ENCODE data around the gene TLL1. TPM values are rescaled to one million over a fixed set of nuclear protein-coding genes. Genes with fewer than 3 reads are reported as not detected.

Gene TLL1
- total RNA-seq, 2 experiments from 2014 or later = not detected

GRCh38 chr4:165927815-165928214, 54.8 kb downstream of the TLL1 start:
- Mint-ChIP-seq H3K9me3 (no peaks in the 10 kb centered on the region), H3K27me3 (no peaks in the 10 kb centered on the region), H3K4me3 (no peak overlapping the region), H3K36me3 (no peaks in the 10 kb centered on the region), H3K27ac (no peak overlapping the region), H3K4me1 (no peaks in the 10 kb centered on the region)
- DNase-seq = no peak

DNA sequence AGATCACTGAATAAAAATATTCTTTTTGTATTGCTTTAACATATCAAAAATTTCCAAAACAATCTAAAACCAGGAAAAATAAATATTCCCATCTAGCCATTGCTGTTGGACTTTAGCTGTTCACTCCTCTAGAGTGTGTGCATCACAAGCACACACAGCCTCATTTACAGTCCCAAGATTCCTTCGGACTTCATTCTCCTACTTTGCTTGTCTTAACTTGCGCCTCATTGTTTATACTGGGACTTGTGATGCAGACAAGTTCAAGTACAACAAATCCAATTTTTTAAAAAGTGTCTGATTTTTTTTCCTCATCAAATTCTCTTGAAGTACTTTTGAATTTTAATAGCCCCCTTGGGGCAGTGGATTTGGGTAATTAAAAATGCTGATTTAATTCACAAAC, 55.6 kb downstream of the TLL1 start:
- H3K4me1 Mint-ChIP-seq = no peaks in the 10 kb centered on the region
- no peak for DNase-seq
- H3K27me3 Mint-ChIP-seq = no peaks in the 10 kb centered on the region
- H3K27ac Mint-ChIP-seq = no peak overlapping the region
- no peak overlapping the region for H3K4me3 Mint-ChIP-seq
- H3K9me3 Mint-ChIP-seq = no peaks in the 10 kb centered on the region
- no peaks in the 10 kb centered on the region for H3K36me3 Mint-ChIP-seq

- Mint-ChIP-seq H3K4me1 (no peaks in the 10 kb centered on the region), H3K4me3 (no peak overlapping the region), H3K9me3 (no peaks in the 10 kb centered on the region), H3K27me3 (no peaks in the 10 kb centered on the region), H3K36me3 (no peaks in the 10 kb centered on the region), H3K27ac (no peak overlapping the region)
- no peak for DNase-seq
Observed at GRCh38 chr4:165929662-165930061, 56.6 kb downstream of the TLL1 start.

- H3K4me3 Mint-ChIP-seq = no peak overlapping the region
- no peaks in the 10 kb centered on the region for H3K4me1 Mint-ChIP-seq
- H3K9me3 Mint-ChIP-seq = no peaks in the 10 kb centered on the region
- DNase-seq = no peak
- H3K36me3 Mint-ChIP-seq = no peaks in the 10 kb centered on the region
- H3K27ac Mint-ChIP-seq = no peak overlapping the region
- H3K27me3 Mint-ChIP-seq = no peaks in the 10 kb centered on the region
Observed at GRCh38 chr4:165931741-165932140, 58.7 kb downstream of the TLL1 start.

- Mint-ChIP-seq H3K4me1 (no peaks in the 10 kb centered on the region), H3K27me3 (no peaks in the 10 kb centered on the region), H3K4me3 (no peak overlapping the region), H3K36me3 (no peaks in the 10 kb centered on the region), H3K27ac (no peak overlapping the region), H3K9me3 (peaks cover 2% of the 10 kb centered on the region)
- no peak for DNase-seq
Observed at GRCh38 chr4:165944900-165945299, 71.9 kb downstream of the TLL1 start.

GRCh38 chr4:165945991-165946390, 73.0 kb downstream of the TLL1 start:
- Mint-ChIP-seq H3K27me3 (no peaks in the 10 kb centered on the region), H3K4me3 (no peak overlapping the region), H3K4me1 (no peaks in the 10 kb centered on the region), H3K36me3 (no peaks in the 10 kb centered on the region), H3K9me3 (peaks cover 2% of the 10 kb centered on the region), H3K27ac (no peak overlapping the region)
- no peak for DNase-seq

DNA sequence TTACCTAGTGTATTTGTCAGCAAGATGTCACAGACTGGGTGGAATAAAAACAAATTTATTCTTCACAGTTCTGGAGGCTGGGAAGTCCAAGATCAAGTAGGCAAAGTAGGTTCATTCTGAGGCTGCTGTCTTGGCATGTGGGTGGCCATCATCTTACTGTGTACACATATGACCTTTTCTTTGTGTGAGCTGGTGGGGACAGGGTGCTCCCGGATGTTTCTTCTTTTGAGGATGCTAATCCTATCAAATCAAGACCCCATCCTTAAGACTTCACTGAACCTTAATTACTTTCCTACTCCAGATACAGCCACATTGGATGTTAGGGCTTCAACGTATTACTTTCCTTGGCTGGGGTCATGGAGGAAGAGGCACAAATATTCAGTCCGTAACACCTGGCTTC, 74.0 kb downstream of the TLL1 start:
- no peaks in the 10 kb centered on the region for H3K4me1 Mint-ChIP-seq
- no peak overlapping the region for H3K4me3 Mint-ChIP-seq
- no peaks in the 10 kb centered on the region for H3K27me3 Mint-ChIP-seq
- no peak for DNase-seq
- H3K36me3 Mint-ChIP-seq = no peaks in the 10 kb centered on the region
- H3K9me3 Mint-ChIP-seq = peaks cover 2% of the 10 kb centered on the region
- H3K27ac Mint-ChIP-seq = no peak overlapping the region

DNA sequence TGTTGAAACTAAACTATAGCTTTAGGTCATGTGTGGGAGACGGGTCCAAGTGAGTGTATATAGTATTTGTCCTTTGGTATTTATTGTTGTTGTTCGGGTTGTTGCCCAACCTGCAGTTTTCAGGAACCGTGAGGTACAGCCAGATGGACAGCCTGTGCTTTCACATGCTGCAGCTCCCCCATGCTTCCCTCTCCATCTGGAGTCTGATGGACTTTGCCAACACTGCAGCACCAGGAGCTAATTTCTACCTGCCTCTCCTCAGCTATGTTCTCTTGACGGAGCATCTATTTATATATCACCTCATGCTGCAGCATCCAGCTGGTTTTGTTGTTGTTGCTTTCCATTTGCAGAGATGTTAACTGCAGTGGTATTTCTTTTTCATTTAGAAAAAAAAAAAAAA, 80.1 kb downstream of the TLL1 start:
- Mint-ChIP-seq H3K9me3 (peaks cover 13% of the 10 kb centered on the region), H3K4me3 (no peak overlapping the region), H3K27ac (no peak overlapping the region), H3K36me3 (no peaks in the 10 kb centered on the region), H3K27me3 (no peaks in the 10 kb centered on the region), H3K4me1 (no peaks in the 10 kb centered on the region)
- DNase-seq = no peak

DNA sequence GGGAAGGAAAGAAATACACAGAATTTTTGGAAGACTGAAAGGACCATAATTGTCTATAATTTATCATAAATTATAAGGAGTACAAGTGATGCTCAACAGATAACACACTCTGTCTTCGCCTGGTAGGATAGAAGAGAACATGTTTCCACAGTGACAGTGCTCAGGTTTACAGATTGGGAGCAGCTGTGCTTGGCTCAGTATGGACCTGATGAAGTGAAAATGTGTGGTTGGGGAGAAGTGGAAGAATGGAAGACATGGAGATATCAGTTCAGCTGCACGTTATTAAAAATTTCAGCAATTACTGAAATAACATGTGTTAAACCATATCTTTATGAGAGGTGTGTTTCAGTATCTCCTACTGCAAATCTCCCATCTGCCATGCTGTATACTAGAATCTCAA, 90.6 kb downstream of the TLL1 start:
- H3K4me1 Mint-ChIP-seq = no peaks in the 10 kb centered on the region
- peaks cover 13% of the 10 kb centered on the region for H3K9me3 Mint-ChIP-seq
- H3K27me3 Mint-ChIP-seq = no peaks in the 10 kb centered on the region
- H3K27ac Mint-ChIP-seq = no peak overlapping the region
- no peaks in the 10 kb centered on the region for H3K36me3 Mint-ChIP-seq
- no peak overlapping the region for H3K4me3 Mint-ChIP-seq
- no peak for DNase-seq

DNA sequence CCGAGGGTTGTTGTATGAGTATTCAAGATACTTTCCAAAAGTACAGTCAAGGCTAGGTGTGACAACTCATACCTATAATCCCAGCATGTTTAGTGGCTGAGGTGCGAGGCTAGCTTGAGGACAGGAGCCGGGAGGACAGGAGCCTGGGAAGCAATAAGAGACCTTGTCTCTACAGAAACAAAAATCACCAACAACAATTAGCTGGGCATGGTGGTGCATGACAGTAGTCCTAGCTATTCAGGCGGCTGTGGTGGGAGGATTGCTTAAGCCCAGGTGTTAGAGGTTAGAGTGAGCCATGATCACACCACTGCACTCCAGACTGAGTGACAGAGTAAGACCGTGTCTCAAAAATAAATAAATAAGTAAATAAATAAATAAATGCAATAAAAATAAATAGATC, 91.6 kb downstream of the TLL1 start:
- H3K36me3 Mint-ChIP-seq = no peaks in the 10 kb centered on the region
- no peak overlapping the region for H3K27ac Mint-ChIP-seq
- H3K4me1 Mint-ChIP-seq = no peaks in the 10 kb centered on the region
- peaks cover 10% of the 10 kb centered on the region for H3K9me3 Mint-ChIP-seq
- H3K4me3 Mint-ChIP-seq = no peak overlapping the region
- DNase-seq = no peak
- no peaks in the 10 kb centered on the region for H3K27me3 Mint-ChIP-seq

DNA sequence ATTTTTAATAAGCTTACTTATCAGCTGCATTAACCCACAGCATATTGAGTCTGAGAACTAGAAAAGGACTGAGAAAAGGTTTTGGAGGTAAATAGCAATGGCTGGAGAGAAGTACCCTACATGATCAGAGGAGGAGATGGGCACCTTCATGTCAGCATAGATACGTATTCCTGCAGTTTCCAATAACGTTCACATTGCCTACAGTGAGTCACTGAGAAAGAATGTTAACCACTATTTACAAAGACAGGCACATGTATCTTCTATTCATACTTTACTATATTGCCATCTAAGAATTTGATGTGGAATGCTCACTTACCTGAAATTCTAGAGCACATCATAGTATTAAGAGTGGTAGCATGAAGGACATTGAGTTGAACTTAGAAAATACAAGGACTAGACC, 92.5 kb downstream of the TLL1 start:
- no peaks in the 10 kb centered on the region for H3K36me3 Mint-ChIP-seq
- H3K27ac Mint-ChIP-seq = no peak overlapping the region
- DNase-seq = no peak
- no peaks in the 10 kb centered on the region for H3K27me3 Mint-ChIP-seq
- no peak overlapping the region for H3K4me3 Mint-ChIP-seq
- H3K4me1 Mint-ChIP-seq = no peaks in the 10 kb centered on the region
- peaks cover 6% of the 10 kb centered on the region for H3K9me3 Mint-ChIP-seq

GRCh38 chr4:165966833-165967232, 93.8 kb downstream of the TLL1 start:
- Mint-ChIP-seq H3K27me3 (no peaks in the 10 kb centered on the region), H3K27ac (no peak overlapping the region), H3K9me3 (peaks cover 6% of the 10 kb centered on the region), H3K4me1 (no peaks in the 10 kb centered on the region), H3K4me3 (no peak overlapping the region), H3K36me3 (no peaks in the 10 kb centered on the region)
- no peak for DNase-seq

DNA sequence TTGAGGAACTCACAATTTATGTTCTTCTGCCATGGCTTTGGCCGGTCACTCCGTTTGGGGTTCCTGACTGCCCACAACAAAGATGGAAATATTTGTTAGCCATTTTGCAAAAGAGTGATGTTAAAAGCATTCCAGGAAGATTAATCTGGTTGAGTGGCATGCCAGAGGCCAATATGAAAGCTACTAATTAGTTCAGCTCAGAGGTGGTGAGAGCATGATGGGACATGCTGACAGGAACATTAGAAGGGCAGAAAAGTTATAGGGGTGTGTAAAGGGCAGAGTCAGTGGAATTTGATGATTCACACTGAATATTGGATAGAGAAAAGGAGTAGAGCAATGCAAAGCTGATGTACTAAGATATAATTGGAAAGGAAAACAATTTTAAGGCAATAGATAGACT, 94.4 kb downstream of the TLL1 start:
- no peaks in the 10 kb centered on the region for H3K27me3 Mint-ChIP-seq
- DNase-seq = no peak
- H3K36me3 Mint-ChIP-seq = no peaks in the 10 kb centered on the region
- H3K9me3 Mint-ChIP-seq = peaks cover 6% of the 10 kb centered on the region
- H3K4me1 Mint-ChIP-seq = no peaks in the 10 kb centered on the region
- H3K4me3 Mint-ChIP-seq = no peak overlapping the region
- H3K27ac Mint-ChIP-seq = no peak overlapping the region

DNA sequence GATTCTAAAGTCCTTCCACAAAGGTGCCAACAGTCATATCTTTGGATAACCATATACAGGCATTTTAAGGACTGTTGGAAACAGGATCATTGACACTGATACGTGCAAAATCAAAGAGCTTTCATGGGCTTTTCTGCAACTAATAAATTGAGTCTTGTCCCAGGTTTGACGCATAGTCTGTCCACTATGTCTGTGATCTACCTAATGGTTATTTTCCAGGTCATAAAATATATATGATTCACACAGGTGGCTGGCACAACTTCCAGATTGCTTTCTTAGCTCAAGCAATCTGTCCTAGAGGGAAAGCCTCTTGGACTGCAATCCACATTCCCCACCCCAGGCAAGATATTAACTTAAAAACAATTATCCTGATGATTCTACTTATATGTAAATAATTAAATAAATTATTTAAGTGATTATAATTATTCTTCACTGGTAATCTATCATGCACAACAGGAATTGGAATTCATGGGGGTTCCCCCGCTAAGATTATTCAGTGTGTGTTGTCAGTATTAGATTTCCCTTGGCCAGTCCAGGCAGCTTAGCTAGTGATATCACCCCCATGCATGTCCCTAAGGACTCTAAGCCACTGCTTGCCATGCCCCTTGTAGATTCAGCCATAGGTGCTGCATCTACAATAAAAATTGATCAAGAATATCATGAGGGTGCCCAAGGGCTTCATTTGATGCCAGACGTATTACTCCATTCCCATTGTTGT, 97.8 kb downstream of the TLL1 start:
- Mint-ChIP-seq H3K27ac (no peak overlapping the region), H3K4me1 (no peaks in the 10 kb centered on the region), H3K4me3 (no peak overlapping the region), H3K27me3 (no peaks in the 10 kb centered on the region), H3K9me3 (peaks cover 5% of the 10 kb centered on the region), H3K36me3 (no peaks in the 10 kb centered on the region)
- no peak for DNase-seq

DNA sequence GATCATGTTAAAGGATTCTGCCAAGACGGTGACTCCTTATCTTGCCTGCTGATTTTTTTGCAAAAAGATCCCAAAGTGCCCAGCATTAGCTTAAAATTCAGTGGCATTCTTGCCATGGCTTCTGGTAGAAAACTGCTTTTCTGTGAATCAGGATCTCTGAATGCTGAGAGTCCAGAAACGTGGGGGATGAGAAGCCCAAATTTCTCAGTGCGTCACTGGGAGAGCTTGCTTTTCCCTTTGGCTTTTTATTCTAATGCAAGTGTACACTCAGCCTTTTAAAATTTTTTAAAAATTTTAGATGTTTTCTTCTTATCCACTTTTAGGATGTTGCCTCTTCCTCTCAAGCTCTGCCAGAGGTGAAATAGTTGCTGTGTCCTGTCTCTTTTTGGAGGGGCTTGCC, 98.4 kb downstream of the TLL1 start:
- peaks cover 2% of the 10 kb centered on the region for H3K9me3 Mint-ChIP-seq
- H3K27ac Mint-ChIP-seq = no peak overlapping the region
- no peaks in the 10 kb centered on the region for H3K27me3 Mint-ChIP-seq
- H3K4me3 Mint-ChIP-seq = no peak overlapping the region
- H3K4me1 Mint-ChIP-seq = no peaks in the 10 kb centered on the region
- no peaks in the 10 kb centered on the region for H3K36me3 Mint-ChIP-seq
- DNase-seq = no peak

GRCh38 chr4:165971933-165972332, 98.9 kb downstream of the TLL1 start:
- no peak overlapping the region for H3K27ac Mint-ChIP-seq
- H3K27me3 Mint-ChIP-seq = no peaks in the 10 kb centered on the region
- DNase-seq = no peak
- no peaks in the 10 kb centered on the region for H3K4me1 Mint-ChIP-seq
- no peaks in the 10 kb centered on the region for H3K36me3 Mint-ChIP-seq
- no peak overlapping the region for H3K4me3 Mint-ChIP-seq
- H3K9me3 Mint-ChIP-seq = peaks cover 1% of the 10 kb centered on the region
